ENCODE results near the gene ZNRF3. TPM values are rescaled to one million over a fixed set of nuclear protein-coding genes. Genes with fewer than 3 reads are reported as not detected.

ZNRF3 gene
- total and polyA plus RNA-seq, 2 experiments from 2014 or later: 11.1 to 32.2 TPM

- TF ChIP-seq NANOG (IDR thresholded peaks at IDR 0.05; ENCODE audit: borderline replicate concordance) (no peak), EZH2 (IDR thresholded peaks at IDR 0.05; ENCODE audit: low read depth, unreplicated experiment) (no peak), ZNF331 (CRISPR knock-in tag; IDR thresholded peaks at IDR 0.05; ENCODE audit: low read depth) (no peak), POLR2AphosphoS5 (IDR thresholded peaks at IDR 0.05; ENCODE audit: low read depth) (no peak), ETS1 (IDR thresholded peaks at IDR 0.05) (no peak)
These were observed 173.1 kb downstream of the ZNRF3 start (continued) for GRCh38 chr22:29056472-29056871.

GRCh38 chr22:29060251-29060869, 177.0 kb downstream of the ZNRF3 start:
- Mint-ChIP-seq H3K4me1 (peaks cover 29% of the 10 kb centered on the region), H3K9me3 (no peaks in the 10 kb centered on the region), H3K36me3 (ENCODE audit: low read depth) (no peaks in the 10 kb centered on the region), H3K27ac (no peak overlapping the region), H3K4me3 (no peak overlapping the region), H3K27me3 (ENCODE audit: insufficient read depth, low read depth, poor library complexity) (peaks cover 8% of the 10 kb centered on the region)
- H3K27ac ChIP-seq (ENCODE audit: low read depth): no peak overlapping the region
- no peaks in the 10 kb centered on the region for H3K9me2 ChIP-seq (ENCODE audit: insufficient read depth)
- no peaks in the 10 kb centered on the region for H4K20me1 ChIP-seq (replicated peaks; ENCODE audit: insufficient read depth)
- no peak overlapping the region for H3K4me2 ChIP-seq
- peaks cover 12% of the 10 kb centered on the region for H3K4me1 ChIP-seq (ENCODE audit: insufficient read depth)
- TF ChIP-seq ZNF331 (CRISPR knock-in tag; IDR thresholded peaks at IDR 0.05; ENCODE audit: low read depth) (no peak), CTCF (conservative IDR thresholded peaks at IDR 0.05; ENCODE audit: low read depth in 2 of 2) (peak; percentile 42 to 55)
- H3K4me3 ChIP-seq: no peak overlapping the region
- H3K36me3 ChIP-seq (ENCODE audit: insufficient read depth): no peaks in the 10 kb centered on the region
- no peaks in the 10 kb centered on the region for H3F3A ChIP-seq (replicated peaks; ENCODE audit: low read depth)
- H2AFZ ChIP-seq: no peak overlapping the region
- DNase-seq (ENCODE audit: low spot score) (peak; percentile 58), ATAC-seq (peak; percentile 21; the same call in 2 of the 3 replicates)
- H3K79me2 ChIP-seq (replicated peaks; ENCODE audit: insufficient read depth): no peaks in the 10 kb centered on the region
- no peaks in the 10 kb centered on the region for H3K27me3 ChIP-seq (ENCODE audit: insufficient read depth)

- Histone ChIP-seq H3K79me2 (replicated peaks; ENCODE audit: insufficient read depth) (no peaks in the 10 kb centered on the region), H4K20me1 (replicated peaks; ENCODE audit: insufficient read depth) (no peaks in the 10 kb centered on the region), H3K4me1 (ENCODE audit: insufficient read depth) (peaks cover 7% of the 10 kb centered on the region), H2AFZ (no peak overlapping the region), H3K36me3 (ENCODE audit: insufficient read depth) (no peaks in the 10 kb centered on the region), H3K4me2 (no peak overlapping the region), H3K4me3 (no peak overlapping the region), H3K27me3 (ENCODE audit: insufficient read depth) (no peaks in the 10 kb centered on the region), H3F3A (replicated peaks; ENCODE audit: low read depth) (no peaks in the 10 kb centered on the region), H3K27ac (ENCODE audit: low read depth) (no peak overlapping the region), H3K9me2 (ENCODE audit: insufficient read depth) (no peaks in the 10 kb centered on the region)
- Mint-ChIP-seq H3K4me1 (peaks cover 24% of the 10 kb centered on the region), H3K27me3 (ENCODE audit: insufficient read depth, low read depth, poor library complexity) (peaks cover 8% of the 10 kb centered on the region), H3K4me3 (no peak overlapping the region), H3K9me3 (no peaks in the 10 kb centered on the region), H3K27ac (no peak overlapping the region), H3K36me3 (ENCODE audit: low read depth) (no peaks in the 10 kb centered on the region)
- DNase-seq (ENCODE audit: low spot score) (no peak), ATAC-seq (no peak)
- TF ChIP-seq CTCF (conservative IDR thresholded peaks at IDR 0.05; ENCODE audit: low read depth in 2 of 2) (no peak), ZNF462 (CRISPR knock-in tag; IDR thresholded peaks at IDR 0.05) (no peak), NANOG (IDR thresholded peaks at IDR 0.05; ENCODE audit: borderline replicate concordance) (no peak)
These were observed 177.6 kb downstream of the ZNRF3 start for GRCh38 chr22:29060931-29061330.
